Spleen (tissue), 7 donors: Measurements from ENCODE around the gene RALB.

ENCODE experiments used
- CTCF ChIP-seq, 11 experiments: fragments of 200-600 bp in 7 of 11; fragments of 450-650 bp in 4 of 11; sonication (generic) in 4 of 11; IDR thresholded peaks in 8 of 11; conservative IDR thresholded peaks in 3 of 11; 1 replicate in 7 of 11; 2 replicates in 4 of 11; pipeline versions ENCODE4 v1.4.0 to v1.8.0; 2016 to 2021; ENCODE audit warnings: antibody characterized with exemption in 11 of 11, inconsistent platforms in 4 of 11, mild to moderate bottlenecking in 1 of 11
- POLR2A ChIP-seq, 3 donors: fragments of 450-650 bp; IDR thresholded peaks; one replicate each; pipeline ENCODE4 v1.5.1; 2017; ENCODE audit warnings: antibody characterized with exemption in 3 of 3, mild to moderate bottlenecking in 1 of 3
- POLR2AphosphoS5 ChIP-seq, 3 donors: sonication (generic); formaldehyde crosslinking; IDR thresholded peaks; one replicate each; pipeline ENCODE4 v1.5.1; 2017; ENCODE audit warnings: antibody characterized with exemption in 3 of 3
- donor health status: DM: no; HTN: no; CAD: no; lungs with moderate emphysema.
- donor health status: DM: no; HTN: no; CAD: no.
- donor health status: DM: no; HTN: no; CAD: no.

GRCh38 chr2:120224735-120225548 is 27.7 kb upstream of the RALB start:
- TF ChIP-seq CTCF (IDR thresholded peaks at IDR 0.05 in 8 of 11, conservative IDR thresholded peaks at IDR 0.05 in 3 of 11) (no peak), POLR2AphosphoS5 (IDR thresholded peaks at IDR 0.05) (no peak), POLR2A (IDR thresholded peaks at IDR 0.05) (no peak)
